HG02642 (cell line): Measurements from ENCODE around the gene VASH1.
"Not testable (repeated sequence)": the region's sequence is repeated elsewhere in the genome, so short reads cannot be mapped to it uniquely, and the experiment has no call there.

Source experiments
- ATAC-seq: cut with Tn5 transposase; IDR thresholded peaks from one replicate; pipeline ENCODE4 v1.9.1; 2021; ENCODE audit warnings: mild to moderate bottlenecking; ENCODE audit not compliant: unreplicated experiment, poor library complexity

VASH1 gene

DNA sequence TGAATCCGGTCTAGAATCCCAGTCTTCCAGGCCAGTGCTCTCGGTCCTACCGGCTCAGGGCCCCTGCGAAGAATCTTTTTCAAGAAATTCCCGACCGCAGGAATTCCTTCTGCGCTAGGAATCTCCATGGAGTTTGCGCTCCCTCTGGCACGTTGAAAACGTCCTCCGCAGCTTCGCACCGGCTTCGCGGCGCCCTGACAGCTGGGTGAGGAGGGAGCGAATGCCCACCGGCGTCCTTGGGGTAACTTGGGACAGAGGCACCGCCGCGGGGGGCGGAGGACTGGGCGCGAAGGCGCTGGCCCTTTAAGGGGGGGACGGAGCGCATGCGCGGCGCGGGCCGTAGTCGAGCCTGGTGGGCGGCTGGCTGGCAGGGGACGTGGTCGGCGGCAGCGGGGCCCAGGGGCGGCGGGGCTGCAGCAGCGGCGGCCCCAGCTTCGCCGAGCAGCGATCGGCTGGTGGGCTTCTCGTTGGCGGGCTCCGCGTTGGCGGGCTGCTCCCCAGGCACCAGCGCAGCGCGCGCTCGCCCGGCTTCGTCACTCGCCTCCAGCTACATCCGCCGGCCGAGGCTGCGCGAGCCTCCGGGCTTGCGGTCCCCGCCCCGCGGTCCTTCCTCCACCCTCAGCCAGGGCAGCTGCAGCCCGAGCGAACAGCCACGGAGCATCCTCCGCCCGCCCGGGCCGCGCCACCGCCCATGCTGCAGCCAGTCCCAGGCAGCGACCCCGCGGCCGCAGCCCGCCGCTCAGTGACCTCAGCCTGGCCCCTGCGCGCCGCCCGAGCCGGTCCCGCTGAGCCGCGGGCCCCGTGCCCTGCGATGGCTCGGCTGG lies at the start of gene VASH1:
Gene VASH1, plus strand, starts transcription at position 333 of the 824 bp plus-strand sequence. CDS start 1,354 bp downstream, outside the sequence.
- peak; percentile 76 for ATAC-seq

DNA sequence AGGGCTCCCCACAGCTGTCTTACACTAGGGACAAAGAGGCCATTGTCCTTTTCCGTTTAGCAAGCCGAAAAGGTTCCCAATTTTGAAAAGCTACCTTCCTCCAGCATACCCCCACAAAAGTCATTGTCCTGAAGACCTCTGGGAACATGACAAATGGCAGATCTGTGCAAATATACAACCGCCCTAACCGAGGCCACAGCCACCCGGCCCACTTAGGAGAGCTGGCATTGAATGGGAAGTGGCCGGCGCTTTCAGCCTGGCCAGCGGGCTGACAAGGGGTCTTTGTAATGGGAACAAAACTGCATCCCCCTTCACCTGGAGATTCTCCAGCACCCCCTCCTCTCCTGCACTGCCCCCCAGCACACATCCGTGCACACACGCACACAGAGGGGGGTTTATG lies 48.1 kb upstream of the VASH1 start:
- no peak for ATAC-seq

DNA sequence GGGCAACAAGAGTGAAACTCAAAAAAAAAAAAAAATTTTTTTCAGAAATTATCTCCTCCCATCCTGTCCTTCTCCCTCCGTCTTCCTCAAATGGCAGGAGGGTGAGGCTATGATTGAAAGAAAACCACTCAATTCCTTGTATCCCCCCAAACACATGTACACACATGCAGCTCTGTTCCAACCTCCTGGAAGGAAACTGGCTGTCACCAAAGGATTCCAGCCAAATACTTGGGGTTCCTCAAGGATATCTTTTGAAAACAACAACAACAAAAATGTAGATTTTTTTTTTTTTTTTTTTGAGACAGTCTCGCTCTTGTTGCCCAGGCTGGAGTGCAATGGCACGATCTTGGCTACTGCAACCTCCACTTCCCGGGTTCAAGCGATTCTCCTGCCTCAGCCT lies 46.8 kb upstream of the VASH1 start:
- ATAC-seq = no peak

DNA sequence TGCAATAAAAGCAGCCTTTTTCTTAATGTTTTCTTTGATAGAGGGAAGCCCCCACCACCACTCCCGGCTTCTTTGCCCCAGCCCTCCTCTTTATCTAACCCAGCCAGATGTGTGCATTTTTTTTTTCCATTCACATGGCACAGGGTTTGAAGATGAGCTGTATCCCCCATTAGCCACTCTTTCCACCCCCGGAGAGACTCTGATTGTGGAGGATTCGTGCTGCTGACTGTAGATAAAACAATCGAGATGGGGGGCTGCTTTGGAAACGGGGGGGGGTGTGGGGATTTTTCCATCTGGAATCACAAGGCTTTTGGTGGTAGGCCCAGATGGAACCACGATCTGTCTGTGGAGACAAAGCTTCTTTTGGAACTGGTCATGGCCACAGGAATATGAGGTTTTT lies 46.2 kb upstream of the VASH1 start:
- ATAC-seq = no peak

DNA sequence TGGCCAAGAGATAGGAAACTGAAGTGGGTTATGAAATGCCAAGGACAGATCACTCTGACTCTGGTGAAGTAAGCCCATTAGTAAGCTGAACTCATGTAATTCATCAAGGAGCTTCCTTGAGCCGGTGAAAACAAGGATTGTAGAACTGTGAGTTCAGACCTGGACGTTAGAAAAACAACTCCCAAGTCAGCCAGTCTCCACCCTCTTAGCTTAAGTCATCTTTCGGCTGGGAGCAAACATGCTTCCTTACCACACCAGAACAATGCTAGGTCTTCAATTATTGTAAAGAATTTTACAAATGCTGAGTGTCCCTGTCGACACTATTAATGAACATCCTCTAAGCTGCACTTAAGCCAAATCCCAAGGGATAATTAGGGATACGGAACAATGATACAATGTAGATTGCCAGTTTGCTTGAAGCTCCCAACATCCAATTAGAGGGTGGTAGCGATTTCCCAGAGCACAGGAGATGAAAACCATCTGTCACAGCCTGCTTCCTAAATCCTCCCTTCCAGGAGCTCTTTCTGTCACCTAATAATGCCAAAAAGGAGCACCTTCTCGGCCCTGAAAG lies 45.7 kb upstream of the VASH1 start:
- no peak for ATAC-seq

DNA sequence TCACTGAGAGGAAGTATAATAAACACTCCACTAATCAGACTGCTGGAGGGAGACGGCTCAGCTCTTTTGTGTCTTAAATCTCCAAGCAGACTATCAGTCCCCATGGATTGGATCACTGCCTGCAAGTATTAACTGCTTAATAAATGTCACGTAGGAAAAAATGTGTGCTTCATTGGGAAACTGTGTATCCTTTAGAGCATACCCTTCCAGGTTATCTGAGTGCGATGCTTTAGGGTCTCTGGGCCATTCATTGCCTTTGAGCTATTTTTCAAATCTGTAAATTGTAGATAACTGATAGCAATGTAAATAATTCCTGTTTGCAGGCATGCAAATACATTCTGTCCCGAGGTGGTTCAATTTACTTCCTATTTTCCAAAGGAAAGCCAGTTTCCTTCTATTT lies 45.0 kb upstream of the VASH1 start:
- ATAC-seq = no peak

DNA sequence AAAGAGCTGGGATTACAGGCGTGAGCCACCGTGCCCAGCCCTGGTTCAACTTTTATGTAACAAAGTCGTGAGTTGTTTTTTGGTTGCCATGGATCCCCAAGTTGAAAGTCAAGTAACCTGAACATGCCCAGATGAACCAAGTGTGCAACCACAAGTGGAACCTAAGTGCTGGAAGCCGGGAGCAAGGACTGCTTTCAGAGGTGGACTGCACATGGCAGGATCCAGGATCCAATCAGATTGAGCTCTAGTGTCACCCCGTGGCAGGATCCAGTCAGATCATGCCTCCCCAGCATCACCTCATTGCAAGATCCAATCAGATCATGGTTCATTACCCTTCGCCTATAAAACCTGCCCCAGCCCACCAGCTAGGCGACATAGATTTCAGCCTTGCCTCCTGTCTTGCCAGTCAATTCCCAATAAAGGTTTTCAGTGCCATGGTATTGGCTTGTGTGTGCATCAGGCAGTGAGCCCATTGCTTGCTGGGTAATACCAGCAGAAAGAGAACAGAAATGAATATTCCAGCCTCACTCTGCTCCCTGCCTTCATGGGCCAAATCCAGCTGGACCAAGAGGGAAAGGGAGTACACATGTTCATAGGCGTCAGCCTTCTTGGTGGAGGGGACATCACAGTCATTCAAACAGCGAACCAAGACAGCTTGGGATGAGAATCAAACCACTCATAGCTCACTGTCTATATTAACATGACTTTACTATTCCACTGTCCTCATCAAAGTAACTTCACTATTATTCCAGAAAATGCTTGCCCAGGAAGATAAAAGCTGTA lies 43.6 kb upstream of the VASH1 start:
- no peak for ATAC-seq

DNA sequence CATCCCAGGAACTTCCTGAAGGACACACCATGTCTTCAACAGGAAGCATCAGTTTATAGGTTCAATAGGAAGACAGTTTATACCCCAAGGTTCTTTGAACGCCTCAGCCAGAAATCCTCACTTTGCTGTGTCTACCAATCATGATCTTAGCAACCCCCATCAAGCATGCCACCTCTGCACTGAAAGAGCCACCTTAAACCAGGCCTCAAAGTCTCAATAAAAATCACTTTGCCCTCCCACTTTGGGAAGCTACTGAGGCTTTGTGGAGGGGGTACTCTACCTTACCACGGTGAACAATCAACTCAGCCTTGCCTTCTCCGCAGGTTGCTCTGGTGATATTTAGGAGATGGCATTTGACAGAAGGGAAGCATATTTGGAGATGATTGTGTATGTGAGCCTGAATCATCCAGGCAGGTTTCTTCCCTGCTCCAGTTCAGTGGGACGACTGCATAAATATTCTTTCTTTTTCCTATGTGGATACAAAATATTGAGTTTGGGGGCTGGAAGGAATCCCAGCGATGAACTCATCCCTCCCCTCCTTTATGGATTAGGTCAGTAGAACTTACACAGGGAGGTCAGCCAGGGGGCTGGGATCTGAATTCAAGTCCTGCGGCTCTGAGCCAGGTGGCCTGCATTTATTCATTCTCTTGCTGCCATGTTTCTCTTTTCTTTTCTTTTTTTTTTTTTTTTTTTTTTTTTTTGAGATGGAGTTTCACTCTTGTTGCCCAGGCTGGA lies 42.8 kb upstream of the VASH1 start:
- ATAC-seq = no peak

DNA sequence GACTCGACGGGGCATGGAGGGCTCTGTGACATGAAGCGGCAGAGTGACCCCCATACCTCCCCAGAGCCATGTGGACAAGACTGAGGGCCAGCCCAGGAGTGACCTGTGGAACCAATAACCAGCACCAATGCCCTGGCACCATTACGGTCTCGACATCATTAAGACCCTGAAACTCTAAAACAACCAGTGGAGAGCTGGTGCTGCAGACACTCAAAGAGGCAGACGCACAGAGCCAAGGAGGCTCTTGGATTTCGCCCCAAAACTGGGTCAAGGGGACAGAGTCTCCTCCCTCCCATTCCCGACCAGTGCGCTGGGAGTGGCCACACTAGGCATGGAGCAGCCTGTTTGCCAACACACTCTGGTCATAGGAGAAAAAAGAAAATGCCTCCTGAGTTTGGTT lies 41.6 kb upstream of the VASH1 start:
- ATAC-seq = no peak

DNA sequence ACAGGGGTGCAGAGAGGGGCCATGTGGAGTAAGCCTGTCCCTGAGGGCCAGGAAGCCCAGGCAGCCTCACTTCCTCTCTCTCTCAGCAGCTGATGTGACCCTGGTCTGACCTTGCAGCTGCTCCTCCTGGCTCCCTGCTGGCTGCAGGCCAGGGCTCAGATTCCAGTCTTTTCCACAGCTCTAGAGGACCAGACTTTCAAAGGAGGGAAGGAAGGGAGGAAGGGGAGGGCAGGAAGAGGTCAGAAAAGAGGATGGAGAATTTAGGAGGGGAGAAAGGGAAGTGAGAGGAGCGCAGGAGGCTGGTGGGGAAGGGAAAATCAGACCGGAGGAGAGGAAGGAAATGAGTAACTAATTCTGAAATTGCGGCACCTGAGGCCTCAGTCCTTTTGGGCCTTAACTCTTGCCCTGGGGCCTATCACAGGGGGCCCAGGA lies 40.9 kb upstream of the VASH1 start:
- no peak for ATAC-seq

DNA sequence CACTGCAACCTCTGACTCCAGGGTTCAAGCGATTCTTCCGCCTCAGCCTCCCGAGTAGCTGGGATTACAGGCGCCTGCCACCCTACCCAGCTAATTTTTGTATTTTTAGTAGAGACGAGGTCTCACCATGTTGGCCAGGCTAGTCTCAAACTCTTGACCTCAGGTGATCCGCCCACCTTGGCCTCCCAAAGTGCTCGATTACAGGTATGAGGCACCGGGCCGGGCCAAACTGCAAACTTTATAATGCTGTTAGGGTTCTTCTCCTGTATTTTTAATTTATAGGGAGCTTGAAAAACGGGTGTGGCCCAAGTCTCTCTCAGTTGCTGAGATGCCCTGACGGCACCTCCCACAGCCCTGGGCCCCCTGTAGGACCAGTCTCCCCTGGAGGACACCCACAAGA lies 39.8 kb upstream of the VASH1 start:
- not testable (repeated sequence) for ATAC-seq

DNA sequence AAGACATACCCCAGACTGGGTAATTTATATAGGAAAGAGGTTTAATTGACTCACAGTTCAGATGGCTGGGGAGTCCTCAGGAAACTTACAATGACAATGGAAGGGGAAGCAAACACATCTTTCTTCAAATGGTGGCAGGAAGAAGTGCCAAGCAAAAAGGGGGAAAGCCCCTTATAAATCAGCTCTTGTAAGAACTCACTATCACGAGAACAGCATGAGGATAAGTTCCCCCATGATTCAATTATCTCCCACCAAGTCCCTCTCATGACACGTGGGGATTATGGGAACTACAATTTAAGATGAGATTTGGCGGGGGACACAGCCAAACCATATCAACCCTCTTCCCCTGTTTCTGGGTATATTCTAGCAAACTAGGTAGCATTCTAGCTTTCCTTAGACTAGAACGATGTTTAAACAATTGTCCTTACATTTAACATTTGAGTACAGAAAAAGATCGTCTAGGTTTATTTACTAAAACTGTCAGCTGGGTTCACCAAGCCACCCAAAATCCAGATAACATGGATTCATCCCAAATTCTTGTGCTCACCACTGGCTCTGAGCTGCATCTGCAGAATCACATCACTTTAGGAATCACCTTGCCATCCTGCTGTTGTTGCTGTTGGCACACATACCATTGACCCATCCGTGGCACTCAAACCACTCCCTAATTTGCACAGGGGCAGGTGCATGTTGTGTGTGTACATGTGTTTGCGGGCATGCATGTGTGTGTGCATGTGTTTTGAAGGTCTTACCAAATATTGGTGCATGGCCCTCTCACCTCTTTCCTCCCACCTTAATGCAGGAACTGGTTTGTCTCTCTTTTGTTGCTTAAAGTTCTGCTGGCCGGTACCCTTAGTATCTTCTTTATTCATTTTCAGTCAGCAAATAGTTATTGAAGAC lies 36.4 kb upstream of the VASH1 start:
- ATAC-seq = no peak

DNA sequence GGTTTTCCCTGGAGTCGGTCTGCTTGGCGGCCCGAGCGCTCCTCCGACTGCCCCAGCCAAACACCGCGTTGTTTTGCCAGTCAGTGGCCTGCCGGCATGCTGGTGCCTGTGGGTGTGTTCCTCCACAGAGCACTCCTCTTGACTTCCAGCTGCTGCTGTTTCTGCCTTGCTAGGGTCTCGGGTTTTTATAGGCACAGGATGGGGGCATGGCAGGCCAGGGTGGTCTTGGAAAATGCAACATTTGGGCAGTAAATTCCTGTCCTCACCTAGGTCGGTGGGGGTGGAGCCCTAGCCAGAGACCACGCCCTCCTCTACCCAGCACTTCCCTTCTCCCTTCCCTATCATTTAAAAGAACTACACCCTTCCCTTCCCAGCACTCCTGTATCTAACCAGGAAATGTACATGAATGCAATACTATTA lies 34.7 kb upstream of the VASH1 start:
- ATAC-seq = no peak

DNA sequence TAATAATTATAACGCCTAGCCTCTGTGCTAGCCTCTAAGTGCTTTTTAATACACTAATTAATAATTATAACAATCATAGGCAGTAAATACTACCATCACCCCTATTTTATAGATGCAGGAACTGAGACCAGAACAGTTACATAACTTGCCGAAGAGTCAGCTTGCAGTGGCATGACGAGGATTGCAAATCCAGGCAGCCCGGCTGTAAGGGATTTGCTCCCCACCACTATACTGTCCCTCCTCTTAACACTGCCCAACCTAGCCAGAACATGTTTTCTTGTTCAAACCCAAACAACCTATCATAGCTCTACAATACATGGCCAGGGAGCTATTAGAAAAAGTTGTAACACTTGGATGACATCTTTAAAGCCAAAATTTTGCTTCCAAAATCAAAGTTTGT lies 33.9 kb upstream of the VASH1 start:
- ATAC-seq = no peak

DNA sequence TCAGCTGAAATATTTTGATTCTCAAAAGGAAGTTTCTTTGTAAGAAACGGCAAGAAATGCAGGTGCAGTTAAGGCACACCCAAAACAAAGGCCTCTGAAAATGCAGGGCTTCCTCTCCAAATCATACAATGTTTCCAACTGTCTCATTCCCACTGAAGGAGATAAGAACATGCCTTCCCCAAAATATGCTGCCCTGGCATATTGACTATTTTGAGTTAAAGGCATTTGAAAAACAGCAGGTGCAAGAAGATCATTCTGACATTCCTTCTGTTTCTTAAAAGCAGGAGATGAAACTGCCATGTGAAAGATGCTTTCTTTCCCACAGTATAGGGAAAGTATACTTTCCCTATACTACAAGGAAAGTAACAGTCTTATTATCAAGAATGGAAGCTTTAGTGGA lies 33.4 kb upstream of the VASH1 start:
- no peak for ATAC-seq

DNA sequence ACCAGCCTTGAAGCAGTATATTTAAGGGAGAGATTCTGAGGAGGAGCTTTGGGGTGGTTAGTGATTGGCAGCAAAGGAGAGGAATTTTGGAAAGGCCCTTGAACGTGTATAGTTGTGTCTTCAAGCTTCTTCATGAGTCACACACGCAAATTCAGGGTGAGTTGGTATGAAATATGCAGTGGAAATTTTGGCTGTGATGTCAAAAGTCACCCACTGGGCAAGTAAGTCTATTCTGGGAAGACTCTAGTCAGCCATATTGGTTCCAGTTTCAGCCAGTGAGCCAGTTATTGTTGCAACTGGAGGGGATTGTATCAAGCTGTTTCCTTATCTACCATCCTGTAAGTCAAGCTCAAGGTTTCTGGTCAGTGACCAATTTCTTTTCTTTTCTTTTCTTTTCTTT lies 32.0 kb upstream of the VASH1 start:
- no peak for ATAC-seq

DNA sequence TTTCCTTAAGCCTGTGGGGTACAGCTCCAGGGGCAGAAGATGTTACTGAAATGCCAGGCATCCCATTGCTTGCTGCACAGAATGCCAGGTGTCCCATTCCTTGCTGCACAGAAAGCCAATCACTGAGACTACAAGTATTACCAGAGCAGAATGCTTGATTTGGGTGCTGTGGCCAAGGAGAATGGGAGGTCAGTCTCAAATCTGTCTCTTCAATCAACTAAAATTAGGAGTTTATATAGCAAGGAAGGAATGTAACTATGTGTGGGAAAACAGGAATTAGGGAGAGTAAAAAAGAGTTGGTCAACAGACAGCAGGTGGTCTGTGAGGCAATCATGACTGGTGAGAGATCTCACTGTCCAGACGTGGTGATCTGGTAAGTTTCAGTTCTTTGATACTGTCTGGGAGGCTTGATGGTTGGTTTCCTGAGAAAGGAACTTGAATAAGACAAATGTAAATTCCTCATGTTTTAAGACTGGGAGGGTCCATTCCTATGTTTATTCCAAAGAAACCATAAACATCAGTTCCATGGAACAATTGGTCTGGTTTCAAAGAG lies 31.2 kb upstream of the VASH1 start:
- no peak for ATAC-seq

DNA sequence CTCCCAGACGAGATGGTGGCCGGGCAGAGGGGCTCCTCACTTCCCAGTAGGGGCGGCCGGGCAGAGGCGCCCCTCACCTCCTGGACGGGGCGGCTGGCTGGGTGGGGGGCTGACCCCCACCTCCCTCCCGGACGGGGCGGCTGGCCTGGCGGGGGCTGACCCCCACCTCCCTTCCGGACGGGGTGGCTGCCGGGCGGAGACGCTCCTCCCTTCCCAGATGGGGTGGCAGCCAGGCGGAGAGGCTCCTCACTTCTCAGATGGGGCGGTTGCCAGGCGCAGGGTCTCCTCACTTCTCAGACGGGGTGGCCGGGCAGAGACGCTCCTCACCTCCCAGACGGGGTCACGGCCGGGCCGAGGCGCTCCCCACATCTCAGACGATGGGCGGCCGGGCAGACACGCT lies 26.8 kb upstream of the VASH1 start:
- not testable (repeated sequence) for ATAC-seq

DNA sequence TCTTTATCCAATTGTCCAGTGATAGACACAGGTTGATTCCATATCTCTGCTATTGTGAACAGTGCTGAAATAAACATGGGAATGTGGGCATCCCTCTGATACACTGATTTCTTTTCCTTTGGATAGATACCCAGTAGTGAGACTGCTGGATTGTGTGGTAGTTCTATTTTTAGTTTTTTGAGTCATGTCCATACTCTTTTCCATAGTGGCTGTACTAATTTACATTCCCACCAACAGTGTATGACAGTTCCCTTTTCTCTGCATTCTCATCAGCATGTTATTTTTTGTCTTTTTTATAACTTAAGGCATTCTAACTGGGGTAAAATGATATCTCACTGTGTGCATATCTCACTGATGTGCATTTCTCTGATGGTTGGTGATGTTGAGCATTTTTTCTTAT lies 24.8 kb upstream of the VASH1 start:
- no peak for ATAC-seq
